ENCODE data around the gene TAS1R3. TPM values are rescaled to one million over a fixed set of nuclear protein-coding genes. Genes with fewer than 3 reads are reported as not detected.

The TAS1R3 gene
- total and polyA plus RNA-seq, 2 donors (not counting 1 experiment from before 2014, with no cell fraction given) = 4.1 to 11.7 TPM

- Histone ChIP-seq H3K9ac (ENCODE audit: low read length) (no peak overlapping the region), H3K4me3 (ENCODE audit: control extremely low read depth in 1 of 5, extremely low read depth in 1 of 5, insufficient read depth in 1 of 5, low read depth in 2 of 5, low read length in 4 of 5) (no peak overlapping the region), H3K79me2 (ENCODE audit: control insufficient read depth, insufficient read depth, low read length) (peaks cover 9% of the 10 kb centered on the region), H3K27ac (ENCODE audit: low read length in 2 of 2) (no peak overlapping the region), H3K9me3 (ENCODE audit: control extremely low read depth in 1 of 3, control insufficient read depth in 2 of 3, insufficient read depth in 1 of 3, low read length in 2 of 3) (peaks cover 0 to 7% (median 0%) of the 10 kb centered on the region in 3 donors), H3K4me1 (ENCODE audit: control insufficient read depth in 2 of 2, insufficient read depth in 2 of 2, low read length in 2 of 2) (no peaks in the 10 kb centered on the region), H3K36me3 (replicated peaks in 1 of 2; ENCODE audit: control extremely low read depth in 1 of 2, control insufficient read depth in 1 of 2, extremely low read depth in 1 of 2, insufficient read depth in 2 of 2, low read length in 1 of 2) (peaks cover 0 to 12% of the 10 kb centered on the region in 2 experiments), H2AFZ (ENCODE audit: insufficient read depth, low read depth, low read length, poor library complexity, severe bottlenecking) (no peak overlapping the region), H3K4me2 (replicated peaks; ENCODE audit: low read depth, low read length, poor library complexity, severe bottlenecking) (no peak overlapping the region), H4K20me1 (ENCODE audit: control insufficient read depth, insufficient read depth, low read length, poor library complexity, severe bottlenecking) (peaks cover 25% of the 10 kb centered on the region), H3K27me3 (replicated peaks in 1 of 4; ENCODE audit: control extremely low read depth in 1 of 4, control insufficient read depth in 3 of 4, insufficient read depth in 4 of 4, low read length in 3 of 4) (no peaks in the 10 kb centered on the region)
- intact Hi-C loops (cut with micrococcal nuclease) = no loop called here
- no peak for ATAC-seq (ENCODE audit: low read depth)
- POLR2A ChIA-PET = no interaction called here
- TF ChIP-seq CTCF (IDR thresholded peaks at IDR 0.05) = no peak
- TF ChIP-seq EZH2 (IDR thresholded peaks at IDR 0.05; ENCODE audit: borderline replicate concordance, insufficient read depth, low read depth, low read length, poor library complexity, severe bottlenecking) = no peak
- Mint-ChIP-seq H3K27ac (no peak overlapping the region), H3K4me3 (no peak overlapping the region), H3K4me1 (no peaks in the 10 kb centered on the region), H3K9me3 (ENCODE audit: insufficient read depth) (no peaks in the 10 kb centered on the region), H3K27me3 (no peaks in the 10 kb centered on the region)
- DNase-seq = no peak
- WGBS (ENCODE audit: insufficient coverage) = 95% methylated on average over 35 of the region's 36 CpGs
- CTCF ChIA-PET = no interaction called here
These were observed 9.9 kb downstream of the TAS1R3 start for GRCh38 chr1:1340791-1341548.

- no peaks in the 10 kb centered on the region for H3K4me1 Mint-ChIP-seq
- ATAC-seq (ENCODE audit: low read depth) (no peak), DNase-seq (no peak)
- no peak overlapping the region for H3K9ac ChIP-seq (ENCODE audit: low read length)
- H3K27me3 Mint-ChIP-seq = no peaks in the 10 kb centered on the region
- H3K4me1 ChIP-seq (ENCODE audit: control insufficient read depth in 2 of 2, insufficient read depth in 2 of 2, low read length in 2 of 2) = no peaks in the 10 kb centered on the region
- intact Hi-C loops (cut with micrococcal nuclease) = no loop called here
- H4K20me1 ChIP-seq (ENCODE audit: control insufficient read depth, insufficient read depth, low read length, poor library complexity, severe bottlenecking) = peaks cover 31% of the 10 kb centered on the region
- H3K4me2 ChIP-seq (replicated peaks; ENCODE audit: low read depth, low read length, poor library complexity, severe bottlenecking) = no peak overlapping the region
- H3K4me3 Mint-ChIP-seq = no peak overlapping the region
- CTCF ChIA-PET = no interaction called here
- H3K4me3 ChIP-seq (ENCODE audit: control extremely low read depth in 1 of 5, extremely low read depth in 1 of 5, insufficient read depth in 1 of 5, low read depth in 2 of 5, low read length in 4 of 5) = no peak overlapping the region
- POLR2A ChIA-PET = no interaction called here
- H2AFZ ChIP-seq (ENCODE audit: insufficient read depth, low read depth, low read length, poor library complexity, severe bottlenecking) = no peak overlapping the region
- H3K27ac ChIP-seq (ENCODE audit: low read length in 2 of 2) = no peak overlapping the region
- peaks cover 0 to 7% (median 0%) of the 10 kb centered on the region in 3 donors for H3K9me3 ChIP-seq (ENCODE audit: control extremely low read depth in 1 of 3, control insufficient read depth in 2 of 3, insufficient read depth in 1 of 3, low read length in 2 of 3)
- peaks cover 0 to 12% of the 10 kb centered on the region in 2 experiments for H3K36me3 ChIP-seq (replicated peaks in 1 of 2; ENCODE audit: control extremely low read depth in 1 of 2, control insufficient read depth in 1 of 2, extremely low read depth in 1 of 2, insufficient read depth in 2 of 2, low read length in 1 of 2)
- no peaks in the 10 kb centered on the region for H3K27me3 ChIP-seq (replicated peaks in 1 of 4; ENCODE audit: control extremely low read depth in 1 of 4, control insufficient read depth in 3 of 4, insufficient read depth in 4 of 4, low read length in 3 of 4)
- no peak overlapping the region for H3K27ac Mint-ChIP-seq
- peaks cover 15% of the 10 kb centered on the region for H3K79me2 ChIP-seq (ENCODE audit: control insufficient read depth, insufficient read depth, low read length)
- WGBS (ENCODE audit: insufficient coverage) = 95% methylated on average over 17 of the region's 17 CpGs
- H3K9me3 Mint-ChIP-seq (ENCODE audit: insufficient read depth) = no peaks in the 10 kb centered on the region
- no peak for TF ChIP-seq EZH2 (IDR thresholded peaks at IDR 0.05; ENCODE audit: borderline replicate concordance, insufficient read depth, low read depth, low read length, poor library complexity, severe bottlenecking)
- no peak for TF ChIP-seq CTCF (IDR thresholded peaks at IDR 0.05)
These were observed 10.5 kb downstream of the TAS1R3 start for GRCh38 chr1:1341549-1342021.
